Duodenal mucosa (tissue), 2 donors: ENCODE data around the gene FBXO47.
"Not testable (repeated sequence)": the region's sequence is repeated elsewhere in the genome, so short reads cannot be mapped to it uniquely, and the experiment has no call there.

Source experiments
- H3K27ac ChIP-seq: one replicate; pipeline ENCODE4 v1.7.0; 2013; ENCODE audit warnings: low read depth, low read length
- H3K27me3 ChIP-seq, 2 donors: one replicate each; pipeline ENCODE4 v1.7.0; 2013; ENCODE audit warnings: low read length in 2 of 2, control low read depth in 1 of 2; ENCODE audit not compliant: insufficient read depth in 2 of 2, control insufficient read depth in 1 of 2
- H3K36me3 ChIP-seq, 2 donors: one replicate each; pipeline ENCODE4 v1.7.0; 2013; ENCODE audit warnings: low read length in 2 of 2, control low read depth in 1 of 2; ENCODE audit not compliant: insufficient read depth in 2 of 2, control insufficient read depth in 1 of 2
- H3K4me1 ChIP-seq, 2 donors: one replicate each; pipeline ENCODE4 v1.7.0; 2013; ENCODE audit warnings: low read length in 2 of 2, control low read depth in 1 of 2; ENCODE audit not compliant: insufficient read depth in 2 of 2, control insufficient read depth in 1 of 2
- H3K4me3 ChIP-seq, 2 donors: one replicate each; pipeline ENCODE4 v1.7.0; 2013; ENCODE audit warnings: low read length in 2 of 2, low read depth in 1 of 2
- H3K9ac ChIP-seq, 2 donors: one replicate each; pipeline ENCODE4 v1.7.0; 2013; ENCODE audit warnings: low read length in 2 of 2, low read depth in 1 of 2
- H3K9me3 ChIP-seq, 2 donors: one replicate each; pipeline ENCODE4 v1.7.0; 2013; ENCODE audit warnings: low read length in 2 of 2, control low read depth in 1 of 2; ENCODE audit not compliant: control insufficient read depth in 1 of 2

FBXO47 gene

GRCh38 chr17:38978180-38978579 lies 11.0 kb upstream of the FBXO47 start:
- Histone ChIP-seq H3K9ac (no peak overlapping the region), H3K4me3 (no peak overlapping the region), H3K36me3 (no peaks in the 10 kb centered on the region), H3K27ac (no peak overlapping the region), H3K4me1 (no peaks in the 10 kb centered on the region), H3K9me3 (no peaks in the 10 kb centered on the region), H3K27me3 (no peaks in the 10 kb centered on the region)

- H3K9me3 ChIP-seq, H3K36me3 ChIP-seq, H3K9ac ChIP-seq, H3K27ac ChIP-seq, H3K4me1 ChIP-seq, H3K4me3 ChIP-seq, H3K27me3 ChIP-seq: not testable (repeated sequence)
These were observed 9.0 kb upstream of the FBXO47 start for GRCh38 chr17:38976187-38976551.

- no peaks in the 10 kb centered on the region for H3K36me3 ChIP-seq
- no peaks in the 10 kb centered on the region for H3K9me3 ChIP-seq
- no peak overlapping the region for H3K27ac ChIP-seq
- no peaks in the 10 kb centered on the region for H3K27me3 ChIP-seq
- no peak overlapping the region for H3K9ac ChIP-seq
- peaks cover 3 to 4% of the 10 kb centered on the region in 2 donors for H3K4me1 ChIP-seq
- H3K4me3 ChIP-seq, result no peak overlapping the region
These were observed 3.6 kb upstream of the FBXO47 start for GRCh38 chr17:38970804-38971203.

- peaks cover 3 to 4% of the 10 kb centered on the region in 2 donors for H3K4me1 ChIP-seq
- H3K4me3 ChIP-seq, result no peak overlapping the region
- no peaks in the 10 kb centered on the region for H3K27me3 ChIP-seq
- no peak overlapping the region for H3K27ac ChIP-seq
- H3K9ac ChIP-seq, result no peak overlapping the region
- H3K9me3 ChIP-seq, result no peaks in the 10 kb centered on the region
- no peaks in the 10 kb centered on the region for H3K36me3 ChIP-seq
These were observed 2.9 kb upstream of the FBXO47 start for GRCh38 chr17:38970128-38970527.

- Histone ChIP-seq H3K27ac (no peak overlapping the region), H3K4me1 (peaks cover 3 to 4% of the 10 kb centered on the region in 2 donors), H3K9ac (no peak overlapping the region), H3K9me3 (no peaks in the 10 kb centered on the region), H3K4me3 (no peak overlapping the region), H3K27me3 (no peaks in the 10 kb centered on the region), H3K36me3 (no peaks in the 10 kb centered on the region)
These were observed 2.1 kb upstream of the FBXO47 start for GRCh38 chr17:38969281-38969680.

- H3K9ac ChIP-seq, result no peak overlapping the region
- H3K4me3 ChIP-seq, result no peak overlapping the region
- no peaks in the 10 kb centered on the region for H3K36me3 ChIP-seq
- no peaks in the 10 kb centered on the region for H3K27me3 ChIP-seq
- no peak overlapping the region for H3K27ac ChIP-seq
- no peaks in the 10 kb centered on the region for H3K9me3 ChIP-seq
- no peaks in the 10 kb centered on the region for H3K4me1 ChIP-seq
These were observed 5.8 kb downstream of the FBXO47 start for GRCh38 chr17:38961413-38961812.

GRCh38 chr17:38960402-38960801 lies 6.8 kb downstream of the FBXO47 start:
- Histone ChIP-seq H3K27ac (no peak overlapping the region), H3K9me3 (no peaks in the 10 kb centered on the region)

GRCh38 chr17:38959508-38959907 lies 7.7 kb downstream of the FBXO47 start:
- Histone ChIP-seq H3K9ac (no peak overlapping the region), H3K36me3 (no peaks in the 10 kb centered on the region), H3K4me3 (no peak overlapping the region), H3K27me3 (no peaks in the 10 kb centered on the region), H3K4me1 (no peaks in the 10 kb centered on the region), H3K9me3 (no peaks in the 10 kb centered on the region), H3K27ac (no peak overlapping the region)

More at GRCh38 chr17:38960402-38960801, 6.8 kb downstream of the FBXO47 start:
- no peaks in the 10 kb centered on the region for H3K27me3 ChIP-seq
- no peak overlapping the region for H3K9ac ChIP-seq
- H3K36me3 ChIP-seq, result no peaks in the 10 kb centered on the region
- H3K4me1 ChIP-seq, result no peaks in the 10 kb centered on the region
- H3K4me3 ChIP-seq, result no peak overlapping the region

- no peaks in the 10 kb centered on the region for H3K4me1 ChIP-seq
- H3K9me3 ChIP-seq, result no peaks in the 10 kb centered on the region
- H3K27me3 ChIP-seq, result no peaks in the 10 kb centered on the region
- H3K9ac ChIP-seq, result no peak overlapping the region
- no peak overlapping the region for H3K27ac ChIP-seq
- no peaks in the 10 kb centered on the region for H3K36me3 ChIP-seq
- H3K4me3 ChIP-seq, result no peak overlapping the region
These were observed 8.4 kb downstream of the FBXO47 start for GRCh38 chr17:38958756-38959155.

GRCh38 chr17:38958326-38958725 lies 8.9 kb downstream of the FBXO47 start:
- Histone ChIP-seq H3K27me3 (no peaks in the 10 kb centered on the region), H3K4me3 (no peak overlapping the region), H3K9me3 (no peaks in the 10 kb centered on the region), H3K4me1 (no peaks in the 10 kb centered on the region), H3K36me3 (no peaks in the 10 kb centered on the region), H3K9ac (no peak overlapping the region), H3K27ac (no peak overlapping the region)

- not testable (repeated sequence) for H3K36me3 ChIP-seq, H3K4me1 ChIP-seq, H3K27ac ChIP-seq, H3K9me3 ChIP-seq, H3K9ac ChIP-seq, H3K4me3 ChIP-seq, H3K27me3 ChIP-seq
These were observed 13.4 kb downstream of the FBXO47 start for GRCh38 chr17:38953800-38954199.
